Putamen (tissue), 1 donor: Measurements from ENCODE around the gene VGF.
"Not testable (repeated sequence)": the region's sequence is repeated elsewhere in the genome, so short reads cannot be mapped to it uniquely, and the experiment has no call there.

ENCODE experiments used
- DNase-seq: peaks from one replicate; pipeline ENCODE4 v3.0.0-alpha.2; 2016; ENCODE audit warnings: low spot score

Gene VGF

GRCh38 chr7:101134399-101134980, 30.9 kb downstream of the VGF start:
- peak; percentile 63 for DNase-seq

- no peak for DNase-seq
Observed at GRCh38 chr7:101133621-101134398, 31.6 kb downstream of the VGF start.

- DNase-seq = not testable (repeated sequence)
Observed at GRCh38 chr7:101132626-101133600, 32.5 kb downstream of the VGF start.

GRCh38 chr7:101129603-101130117, 35.7 kb downstream of the VGF start:
- DNase-seq = no peak

- DNase-seq = no peak
Observed at GRCh38 chr7:101128040-101128834, 37.1 kb downstream of the VGF start.

- no peak for DNase-seq
Observed at GRCh38 chr7:101127460-101128039, 37.8 kb downstream of the VGF start.

GRCh38 chr7:101126651-101127459, 38.5 kb downstream of the VGF start, which contains the start of gene SERPINE1:
TSS of gene SERPINE1 (plus strand) at chr7:101127104. CDS start at chr7:101128394, 1,290 bp downstream.
- no peak for DNase-seq

- no peak for DNase-seq
Observed at GRCh38 chr7:101125989-101126650, 39.2 kb downstream of the VGF start.

- no peak for DNase-seq
Observed at GRCh38 chr7:101124376-101125056, 40.9 kb downstream of the VGF start.

GRCh38 chr7:101123703-101124068, 41.7 kb downstream of the VGF start:
- DNase-seq = no peak

- no peak for DNase-seq
Observed at GRCh38 chr7:101122933-101123702, 42.3 kb downstream of the VGF start.

- no peak for DNase-seq
Observed at GRCh38 chr7:101121991-101122932, 43.1 kb downstream of the VGF start.

- not testable (repeated sequence) for DNase-seq
Observed at GRCh38 chr7:101121631-101121990, 43.8 kb downstream of the VGF start.

- no peak for DNase-seq
Observed at GRCh38 chr7:101120315-101120714, 45.1 kb downstream of the VGF start.

GRCh38 chr7:101119876-101120275, 45.5 kb downstream of the VGF start:
- DNase-seq = no peak

GRCh38 chr7:101118856-101119255, 46.5 kb downstream of the VGF start:
- no peak for DNase-seq

- no peak for DNase-seq
Observed at GRCh38 chr7:101116898-101117297, 48.5 kb downstream of the VGF start.
